NCI-H1105 (cell line): ENCODE measurements around the gene SLC16A13.

ENCODE experiments used
- DNase-seq: peaks from one replicate; lab custom pipeline; 2025; lab: John Stamatoyannopoulos, UW

SLC16A13 gene

GRCh38 chr17:7014261-7014994, 21.4 kb upstream of the SLC16A13 start:
- peak; percentile 97 for DNase-seq

- DNase-seq = no peak
Measured at GRCh38 chr17:7014995-7015958, 20.5 kb upstream of the SLC16A13 start.

GRCh38 chr17:7016418-7016817, 19.4 kb upstream of the SLC16A13 start:
- DNase-seq = no peak

GRCh38 chr17:7016886-7017826, 18.7 kb upstream of the SLC16A13 start:
- no peak for DNase-seq

- no peak for DNase-seq
Measured at GRCh38 chr17:7017827-7018200, 18.0 kb upstream of the SLC16A13 start.

GRCh38 chr17:7018331-7018964, 17.4 kb upstream of the SLC16A13 start:
- no peak for DNase-seq

GRCh38 chr17:7019367-7019766, 16.4 kb upstream of the SLC16A13 start:
- DNase-seq = no peak

GRCh38 chr17:7019839-7020519, 15.8 kb upstream of the SLC16A13 start:
- DNase-seq = peak; percentile 71

GRCh38 chr17:7020894-7021664, 14.7 kb upstream of the SLC16A13 start:
- no peak for DNase-seq

GRCh38 chr17:7021993-7022778, 13.6 kb upstream of the SLC16A13 start:
- DNase-seq = peak; percentile 62

GRCh38 chr17:7022781-7023571, 12.8 kb upstream of the SLC16A13 start, which contains the start of gene BCL6B:
BCL6B (plus strand) TSS chr17:7023050; CDS start chr17:7023672, 622 bp downstream.
- no peak for DNase-seq

GRCh38 chr17:7023576-7024401, 12.0 kb upstream of the SLC16A13 start:
- DNase-seq = no peak

GRCh38 chr17:7024402-7024785, 11.4 kb upstream of the SLC16A13 start:
- DNase-seq = no peak

- DNase-seq = no peak
Measured at GRCh38 chr17:7025245-7025644, 10.6 kb upstream of the SLC16A13 start.

GRCh38 chr17:7026471-7027115, 9.2 kb upstream of the SLC16A13 start:
- DNase-seq = no peak

- DNase-seq = no peak
Measured at GRCh38 chr17:7027335-7027734, 8.5 kb upstream of the SLC16A13 start.

GRCh38 chr17:7029096-7029495, 6.7 kb upstream of the SLC16A13 start:
- no peak for DNase-seq
